NCI-H1092 treated with DMSO at 0.1 percent for 48 hours (cell line): ENCODE results near the gene ANKLE2.
A peak's percentile ranks its signal among the peaks of the same experiment; 100 is the strongest.
"Not testable (repeated sequence)": the region's sequence is repeated elsewhere in the genome, so short reads cannot be mapped to it uniquely, and the experiment has no call there.

ENCODE experiments used
- DNase-seq: peaks from one replicate; lab custom pipeline; 2025; lab: John Stamatoyannopoulos, UW

Gene ANKLE2

DNA sequence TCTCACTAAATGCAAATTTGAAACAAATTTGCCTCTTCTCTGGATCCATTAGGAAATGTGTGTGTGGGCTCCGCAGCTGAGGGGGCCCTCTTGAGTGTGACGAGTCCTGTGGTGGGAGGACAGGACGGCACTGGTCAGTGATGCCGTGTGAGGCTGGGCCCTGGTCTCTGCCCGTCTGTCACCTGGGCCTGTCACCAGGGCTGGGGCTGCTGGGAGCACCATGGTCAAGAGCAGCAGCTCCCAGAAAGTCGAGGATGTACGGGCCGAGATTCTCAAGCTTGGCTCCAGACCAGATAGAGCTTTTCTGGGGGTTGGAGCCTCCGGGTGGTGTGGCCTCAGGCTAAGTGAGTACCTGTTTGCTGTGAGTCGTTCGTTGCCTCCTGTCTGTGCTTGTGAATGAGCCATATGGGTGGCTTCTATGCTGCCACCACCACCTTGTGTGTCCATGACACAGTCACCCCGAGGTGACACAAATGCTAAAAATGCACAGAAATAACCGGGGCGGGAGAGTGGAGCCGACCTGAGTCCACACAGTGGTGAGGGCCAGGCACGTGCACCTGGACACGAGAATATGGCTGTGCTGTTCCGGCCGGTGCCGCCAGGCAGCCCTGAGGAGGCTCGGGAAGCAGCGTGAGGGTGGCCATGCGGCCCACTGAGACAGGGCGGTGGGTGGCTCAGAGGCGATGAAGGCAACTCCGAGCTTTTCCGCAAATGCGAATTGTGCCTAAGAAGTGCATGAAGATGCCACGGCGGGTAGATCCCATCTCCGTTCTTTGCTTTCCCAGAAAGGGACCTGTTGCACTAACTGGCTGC is 42.3 kb downstream of the ANKLE2 start:
- DNase-seq: no peak

DNA sequence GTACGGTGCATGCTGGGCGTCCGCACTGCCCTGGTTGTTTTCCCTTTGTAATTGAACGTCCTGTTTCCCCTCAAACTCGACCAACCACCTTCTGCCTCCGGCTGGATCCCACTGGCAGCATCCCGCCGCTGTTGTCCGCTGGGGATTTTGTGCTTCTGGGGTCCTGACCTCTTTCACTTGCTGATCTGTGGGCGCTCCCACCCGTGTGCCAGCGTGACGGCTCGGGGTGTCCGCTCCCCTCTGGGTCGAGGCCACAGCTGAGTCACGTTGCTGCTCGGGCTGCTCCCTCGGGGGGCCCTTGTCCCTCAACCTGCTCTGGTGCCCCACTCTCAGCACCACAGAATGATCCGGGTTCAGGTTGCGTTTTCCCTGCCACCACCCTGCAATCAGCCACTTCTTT is 43.0 kb downstream of the ANKLE2 start:
- DNase-seq: no peak

DNA sequence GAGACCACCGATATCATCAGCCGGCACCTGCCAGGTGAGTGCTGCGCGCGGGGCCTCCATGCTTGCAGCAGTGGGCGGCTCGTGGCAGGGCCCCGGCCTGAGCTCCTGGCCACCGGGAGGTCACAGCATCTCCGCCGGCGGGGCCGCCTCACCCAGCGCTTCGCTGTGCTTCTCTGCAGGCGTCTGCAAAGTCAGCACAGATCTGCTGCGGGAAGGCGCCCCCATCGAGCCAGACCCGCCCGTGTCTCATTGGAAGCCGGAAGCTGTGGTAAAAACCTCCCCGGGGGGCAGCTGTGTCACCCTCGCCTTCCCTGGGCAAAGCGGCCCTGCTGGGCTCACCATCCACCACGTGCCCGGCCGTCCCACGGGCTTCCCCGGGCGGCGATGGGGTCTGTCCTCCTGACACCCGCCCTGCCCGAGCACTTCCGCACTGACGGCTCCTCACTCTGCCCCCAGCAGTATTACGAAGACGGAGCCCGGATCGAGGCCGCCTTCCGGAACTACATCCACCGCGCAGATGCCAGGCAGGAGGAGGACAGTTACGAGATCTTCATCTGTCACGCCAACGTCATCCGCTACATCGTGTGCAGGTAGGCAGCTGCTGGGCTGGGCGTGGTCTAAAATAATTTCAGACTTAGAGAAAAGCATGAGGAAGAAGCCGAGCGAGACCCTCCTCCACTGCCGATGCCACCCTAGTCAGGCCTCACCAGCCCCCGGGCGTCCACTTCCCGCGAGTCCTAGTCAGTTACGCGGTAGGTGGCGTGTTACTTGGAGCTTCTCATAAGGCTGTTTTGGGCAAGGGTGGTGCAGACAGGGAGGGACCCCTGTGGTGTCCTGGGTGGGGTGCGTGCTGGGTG is 43.9 kb downstream of the ANKLE2 start:
- no peak for DNase-seq

DNA sequence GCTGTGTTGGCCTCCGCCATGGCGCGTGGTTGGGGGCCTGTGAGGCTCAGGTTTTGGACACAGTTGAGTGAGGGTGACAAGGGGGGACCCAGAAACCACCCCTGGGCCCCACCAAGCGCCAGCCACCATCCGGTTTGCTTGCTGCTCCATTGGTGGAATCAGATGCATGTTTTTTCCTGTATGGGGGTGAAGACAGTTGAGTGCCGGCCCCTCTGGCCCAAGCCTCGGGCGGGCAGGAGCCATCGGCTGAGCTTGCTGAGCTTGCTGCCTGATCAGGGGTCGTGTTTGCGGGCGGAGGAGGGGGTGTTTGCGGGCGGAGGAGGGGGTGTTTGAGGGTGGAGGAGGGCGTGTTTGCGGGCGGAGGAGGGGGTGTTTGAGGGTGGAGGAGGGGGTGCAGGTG is 44.6 kb downstream of the ANKLE2 start:
- no peak for DNase-seq

DNA sequence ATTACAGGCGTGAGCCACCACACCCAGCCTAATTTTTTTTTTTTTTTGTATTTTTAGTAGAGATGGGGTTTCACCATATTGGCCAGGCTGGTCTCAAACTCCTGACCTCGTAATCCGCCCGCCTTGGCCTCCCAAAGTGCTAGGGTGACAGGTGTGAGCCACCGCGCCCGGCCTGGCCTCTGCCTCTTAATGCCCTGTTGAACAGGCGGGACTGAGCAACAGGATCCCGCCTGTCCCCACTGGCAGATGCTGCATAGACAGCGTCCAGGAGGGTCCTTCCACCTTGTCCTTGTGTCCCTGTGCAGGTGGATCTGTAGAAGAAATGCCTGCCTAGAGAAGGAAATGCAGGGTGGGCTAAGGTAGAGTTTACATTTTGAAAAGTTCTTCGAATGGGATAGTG is 45.3 kb downstream of the ANKLE2 start:
- DNase-seq: no peak

DNA sequence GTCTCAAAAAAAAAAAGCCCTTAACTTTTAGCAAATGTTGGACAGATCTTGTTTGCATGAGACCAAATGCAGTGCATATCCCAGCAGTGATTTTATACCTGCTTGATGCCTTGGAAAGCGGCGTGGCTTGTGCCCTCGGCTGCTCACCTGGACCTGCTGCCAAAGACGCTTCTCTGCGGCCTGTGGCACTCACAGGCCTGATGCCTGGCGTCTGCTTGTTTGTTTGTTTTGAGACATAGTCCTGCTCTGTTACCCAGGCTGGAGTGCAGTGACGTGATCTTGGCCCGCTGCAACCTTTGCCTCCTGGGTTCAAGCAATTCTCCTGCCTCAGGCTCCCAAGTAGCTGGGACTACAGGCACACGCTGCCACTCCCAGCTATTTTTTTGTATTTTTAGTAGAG is 45.8 kb downstream of the ANKLE2 start:
- DNase-seq: no peak

DNA sequence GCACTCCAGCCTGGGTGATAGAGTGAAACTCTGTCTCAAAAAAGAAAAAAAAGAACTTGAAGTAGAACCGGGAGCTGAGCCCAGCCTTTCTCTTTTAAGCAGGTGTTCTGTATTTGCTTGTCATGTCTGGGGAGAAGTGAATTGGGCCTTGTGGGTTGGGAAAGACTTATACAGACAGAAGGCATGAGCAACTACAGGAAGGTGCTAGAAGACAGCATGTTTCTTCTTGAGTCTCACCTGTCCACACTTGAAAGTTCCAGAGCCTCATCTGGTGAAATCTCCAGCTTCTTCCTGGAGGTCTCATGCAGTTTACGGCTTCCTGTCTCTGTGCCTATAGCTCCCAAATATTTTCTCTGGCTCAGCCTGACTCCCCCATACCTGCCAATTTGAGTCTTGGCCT is 48.5 kb downstream of the ANKLE2 start:
- DNase-seq: no peak

DNA sequence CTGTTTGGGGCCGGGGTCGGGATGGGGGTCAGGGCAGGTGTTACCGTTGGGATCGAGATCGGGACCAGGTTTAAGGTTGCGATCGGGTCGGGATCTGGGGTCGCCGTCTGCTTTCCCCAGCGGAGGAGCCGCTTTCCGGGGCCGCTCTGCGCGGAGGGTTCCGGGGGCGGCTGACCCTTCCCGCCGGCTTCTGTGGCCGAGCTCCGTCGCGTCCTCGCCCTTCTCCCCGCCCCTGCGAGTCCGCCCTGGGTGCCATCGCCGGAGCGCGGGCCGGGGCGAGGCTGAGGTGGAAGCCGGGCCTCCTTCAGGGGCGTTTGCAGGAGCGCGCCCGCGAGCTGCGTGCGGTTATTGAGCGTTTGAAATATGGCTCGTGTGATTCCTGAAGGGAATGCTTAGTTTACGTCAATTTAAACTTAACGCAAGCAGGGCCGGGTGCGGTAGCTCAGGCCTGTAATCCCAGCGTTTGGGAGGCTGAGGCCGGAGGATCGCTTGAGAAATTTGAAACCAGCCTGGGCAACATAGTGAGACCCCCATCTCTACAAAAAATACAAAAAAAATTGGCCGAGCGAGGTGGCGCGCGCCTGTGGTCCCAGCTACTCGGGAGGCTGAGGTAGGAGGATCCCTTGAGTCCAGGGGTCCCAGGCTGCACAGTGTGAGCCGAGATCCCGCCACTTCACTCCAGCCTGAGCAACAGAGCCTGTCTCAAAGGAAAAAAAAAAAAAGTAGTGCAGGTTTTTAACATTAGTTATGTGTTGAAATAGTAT is 50.4 kb downstream of the ANKLE2 start:
- no peak for DNase-seq

DNA sequence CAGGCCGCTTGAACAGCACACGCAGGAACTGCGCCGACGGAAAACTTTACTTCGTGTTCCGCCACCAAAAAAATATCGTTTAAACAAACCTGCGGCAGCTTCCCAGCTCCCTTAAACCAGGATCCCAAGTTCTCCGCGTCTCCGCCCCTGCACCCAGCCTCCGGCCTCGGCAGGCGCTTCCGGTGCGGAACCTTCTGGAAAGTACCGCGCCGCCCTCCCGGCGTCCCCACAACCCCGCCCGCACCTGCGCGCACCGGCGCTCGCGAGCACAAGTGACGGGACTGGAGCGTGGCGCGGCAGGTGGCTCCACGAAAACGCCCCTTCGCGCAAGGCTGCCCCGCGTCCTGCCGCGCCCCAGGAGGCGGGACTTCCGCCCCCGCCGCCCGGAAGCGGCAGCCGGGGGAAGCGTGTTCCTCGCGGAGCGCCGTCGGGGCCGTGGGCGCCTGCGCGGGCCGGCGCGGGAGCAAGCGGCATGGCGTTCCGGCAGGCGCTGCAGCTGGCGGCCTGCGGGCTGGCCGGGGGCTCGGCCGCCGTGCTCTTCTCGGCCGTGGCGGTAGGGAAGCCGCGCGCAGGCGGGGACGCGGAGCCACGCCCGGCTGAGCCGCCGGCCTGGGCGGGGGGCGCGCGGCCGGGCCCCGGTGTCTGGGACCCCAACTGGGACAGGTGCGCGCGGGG is 51.1 kb downstream of the ANKLE2 start, which contains the start of gene PGAM5:
TSS of gene PGAM5 (plus strand) at position 438 of the 675 bp plus-strand sequence. CDS start at position 473, 35 bp downstream.
- DNase-seq: peak; percentile 83

DNA sequence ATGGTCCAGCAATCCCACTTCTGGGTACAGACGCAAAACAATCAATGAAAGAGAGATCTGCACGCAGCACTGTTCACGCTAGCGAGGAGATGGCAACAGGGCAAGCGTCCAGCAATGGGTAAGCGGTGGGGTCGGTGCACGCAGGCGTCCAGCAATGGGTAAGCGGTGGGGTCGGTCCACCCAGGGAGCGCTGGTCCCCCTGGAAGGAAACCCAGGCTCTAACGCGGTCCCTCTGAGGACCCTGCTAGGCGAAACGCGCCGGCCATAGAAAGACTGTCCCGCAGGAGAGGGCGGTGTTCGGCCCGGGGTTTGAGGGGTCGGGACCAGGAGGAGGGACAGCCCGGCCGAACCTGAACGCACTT is 51.6 kb downstream of the ANKLE2 start:
- peak; percentile 22 for DNase-seq

DNA sequence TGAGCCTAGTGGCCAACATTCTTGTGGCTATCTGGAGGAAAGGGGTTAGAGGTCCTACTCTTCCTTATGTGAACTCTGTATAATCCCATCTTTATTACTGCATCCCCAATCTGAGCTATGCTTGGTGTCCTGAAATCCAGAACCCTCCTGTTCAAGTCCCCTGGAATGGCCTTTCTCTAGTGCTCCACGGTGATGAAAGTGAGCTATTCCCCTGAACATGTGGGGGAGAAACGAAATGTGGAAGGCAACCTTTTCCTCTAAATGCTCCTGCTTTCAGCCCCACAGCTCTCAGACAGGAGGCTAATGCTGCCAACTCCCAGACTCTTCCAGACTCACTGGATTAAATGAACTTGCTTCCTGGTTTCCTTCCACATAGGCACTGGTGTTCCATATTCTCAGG is 53.5 kb downstream of the ANKLE2 start:
- DNase-seq: no peak

DNA sequence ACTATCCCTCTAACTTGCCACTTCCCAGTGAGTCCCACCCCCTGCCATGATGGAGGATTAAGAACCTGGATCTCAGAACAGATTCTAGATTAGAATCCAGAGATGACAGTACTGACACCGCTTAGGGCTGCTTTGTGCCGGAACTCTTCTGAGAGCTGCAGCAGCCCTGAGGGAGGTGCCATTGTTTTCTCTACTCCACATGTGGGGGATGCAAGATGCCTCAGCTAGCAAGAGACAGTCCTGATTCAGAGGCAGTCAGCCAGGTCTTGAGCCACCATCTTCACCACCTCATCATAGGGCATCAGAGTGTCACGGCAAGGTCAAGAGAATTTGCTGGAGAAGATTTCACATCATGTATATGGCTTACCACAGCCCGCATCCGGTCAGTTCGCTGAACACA is 54.4 kb downstream of the ANKLE2 start:
- DNase-seq: no peak

DNA sequence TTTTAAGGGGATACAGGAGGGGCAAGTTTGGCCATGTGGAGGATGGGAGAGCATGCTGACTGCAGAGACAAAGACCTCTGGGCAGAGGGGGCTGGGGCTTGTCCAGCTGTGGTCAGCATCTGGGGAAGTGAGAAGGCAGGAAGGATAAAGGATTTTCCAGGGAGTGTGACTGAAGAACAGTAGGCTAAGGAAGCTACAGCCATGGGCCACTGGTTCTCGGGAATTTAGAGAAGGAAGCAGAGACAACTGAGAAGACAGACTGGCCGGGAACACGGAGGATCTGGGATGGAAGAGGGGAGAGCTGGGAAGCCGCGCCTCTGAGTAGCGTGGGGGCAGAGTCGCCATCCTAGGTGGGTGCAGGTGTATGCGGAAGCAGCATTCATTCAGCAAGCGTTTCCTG is 58.0 kb downstream of the ANKLE2 start:
- no peak for DNase-seq

DNA sequence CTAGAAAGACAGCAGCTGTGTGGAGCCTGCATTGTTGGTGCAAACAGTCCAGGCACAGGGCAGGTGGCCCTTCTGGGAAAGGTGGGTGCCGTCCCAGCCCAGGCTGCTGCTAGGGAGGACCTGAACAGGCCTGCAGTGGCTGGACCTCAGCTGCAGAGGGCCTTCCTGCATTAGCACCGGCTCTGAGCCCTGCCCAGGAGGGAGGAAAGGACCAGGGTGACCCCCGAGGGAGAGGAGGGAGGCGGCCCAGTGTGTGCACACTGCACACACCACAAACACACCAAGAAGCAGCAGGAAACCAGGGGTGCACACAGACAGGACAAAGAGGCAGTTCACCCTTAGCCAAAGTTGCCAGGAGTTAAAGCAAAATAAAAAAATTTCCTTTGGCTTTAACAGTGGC is 59.0 kb downstream of the ANKLE2 start:
- DNase-seq: no peak

DNA sequence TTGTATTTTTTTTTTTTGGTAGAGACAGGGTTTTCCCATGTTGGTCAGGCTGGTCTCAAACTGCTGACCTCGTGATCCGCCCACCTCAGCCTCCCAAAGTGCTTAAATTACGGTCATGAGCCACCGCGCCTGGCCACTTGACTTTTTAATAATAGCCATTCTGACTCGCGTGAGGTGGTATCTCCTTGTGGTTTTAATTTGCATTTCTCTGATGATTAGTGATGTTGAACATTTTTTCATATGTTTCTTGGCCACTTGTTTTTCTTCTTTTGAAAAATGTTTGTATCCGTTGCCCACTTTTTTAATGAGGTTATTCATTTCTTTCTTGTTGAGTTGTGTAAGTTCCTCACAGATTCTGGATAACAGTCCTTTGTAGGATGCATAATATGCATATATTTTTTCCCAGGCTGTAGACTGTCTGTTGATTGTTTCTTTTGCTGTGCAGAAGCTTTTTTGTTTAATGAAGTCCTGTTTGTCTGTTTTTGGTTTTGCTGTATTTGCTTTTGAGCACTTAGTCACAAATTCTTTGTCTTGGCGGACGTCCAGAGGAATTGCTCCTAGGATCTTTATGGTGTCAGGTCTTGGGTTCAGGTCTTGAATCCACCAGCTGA is 61.3 kb downstream of the ANKLE2 start:
- DNase-seq: no peak

DNA sequence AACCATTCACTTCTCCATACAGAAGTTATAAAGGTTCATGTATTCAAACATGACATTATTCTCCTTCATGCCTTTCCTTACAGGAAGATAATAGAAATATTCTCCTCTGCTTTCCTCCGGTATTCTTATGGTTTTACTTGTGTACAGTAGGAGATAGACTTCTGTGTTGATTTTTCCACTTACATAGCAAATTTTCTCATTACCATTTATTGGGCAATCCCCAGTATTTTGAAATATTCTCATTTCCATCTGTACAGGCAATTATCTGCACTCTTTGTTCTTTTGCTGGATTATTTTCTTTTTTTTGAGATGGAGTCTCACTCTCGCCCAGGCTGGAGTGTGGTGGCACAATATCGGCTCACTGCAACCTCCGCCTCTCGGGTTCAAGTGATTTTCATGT is 63.3 kb downstream of the ANKLE2 start:
- no peak for DNase-seq

DNA sequence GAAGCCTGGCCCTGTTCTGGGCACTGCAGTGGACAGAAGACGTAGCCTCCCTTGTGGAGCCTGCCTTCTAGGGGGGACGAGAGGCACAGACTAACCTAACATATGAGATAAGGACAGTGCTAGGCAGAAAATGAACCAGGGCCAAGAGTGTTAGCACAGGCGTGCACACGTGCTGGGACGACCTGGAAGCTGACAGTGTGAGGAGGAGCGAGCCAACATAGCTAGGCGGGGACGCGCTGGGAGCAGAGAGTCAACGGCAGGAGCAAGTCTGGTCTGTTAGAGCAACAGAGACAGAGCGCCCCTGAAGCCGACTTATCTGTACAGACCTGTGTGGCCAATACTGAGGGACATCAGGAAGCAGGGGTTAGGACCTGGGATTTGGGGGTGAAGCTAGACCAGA is 66.2 kb downstream of the ANKLE2 start:
- no peak for DNase-seq

DNA sequence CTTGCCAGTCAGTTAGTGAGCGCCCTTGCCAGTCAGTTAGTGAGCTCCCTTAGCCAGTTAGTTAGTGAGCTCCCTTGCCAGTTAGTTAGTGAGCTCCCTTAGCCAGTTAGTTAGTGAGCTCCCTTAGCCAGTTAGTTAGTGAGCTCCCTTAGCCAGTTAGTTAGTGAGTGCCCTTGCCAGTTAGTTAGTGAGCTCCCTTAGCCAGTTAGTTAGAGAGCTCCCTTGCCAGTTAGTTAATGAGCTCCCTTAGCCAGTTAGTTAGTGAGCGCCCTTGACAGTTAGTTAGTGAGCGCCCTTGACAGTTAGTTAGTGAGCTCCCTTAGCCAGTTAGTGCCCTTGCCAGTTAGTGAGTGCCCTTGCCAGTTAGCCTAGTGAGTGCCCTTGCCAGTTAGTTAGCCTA is 66.7 kb downstream of the ANKLE2 start:
- DNase-seq: not testable (repeated sequence)

DNA sequence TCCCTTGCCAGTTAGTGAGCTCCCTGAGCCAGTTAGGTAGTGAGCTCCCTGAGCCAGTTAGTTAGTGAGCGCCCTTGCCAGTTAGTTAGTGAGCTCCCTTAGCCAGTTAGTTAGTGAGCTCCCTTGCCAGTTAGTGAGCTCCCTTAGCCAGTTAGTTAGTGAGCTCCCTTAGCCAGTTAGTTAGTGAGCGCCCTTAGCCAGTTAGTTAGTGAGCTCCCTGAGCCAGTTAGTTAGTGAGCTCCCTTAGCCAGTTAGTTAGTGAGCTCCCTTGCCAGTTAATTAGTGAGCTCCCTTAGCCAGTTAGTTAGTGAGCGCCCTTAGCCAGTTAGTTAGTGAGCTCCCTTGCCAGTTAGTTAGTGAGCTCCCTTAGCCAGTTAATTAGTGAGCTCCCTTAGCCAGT is 69.6 kb downstream of the ANKLE2 start:
- DNase-seq: not testable (repeated sequence)

DNA sequence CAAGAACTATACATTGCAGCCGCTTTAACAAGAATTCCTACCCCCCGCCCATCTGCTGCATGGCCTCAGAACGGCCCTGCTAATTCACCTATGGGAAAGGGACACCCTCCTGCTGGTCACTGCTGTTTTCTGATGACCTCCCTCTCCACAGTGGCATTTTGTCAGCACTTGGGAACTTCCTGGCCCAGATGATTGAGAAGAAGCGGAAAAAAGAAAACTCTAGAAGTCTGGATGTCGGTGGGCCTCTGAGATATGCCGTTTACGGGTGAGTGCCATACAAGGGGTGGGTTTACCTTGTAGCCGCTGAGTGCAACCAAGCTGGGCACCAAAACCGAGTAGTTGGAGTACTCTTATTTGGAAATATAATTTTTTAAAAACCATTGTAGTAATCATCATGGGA is 71.5 kb downstream of the ANKLE2 start:
- no peak for DNase-seq

DNA sequence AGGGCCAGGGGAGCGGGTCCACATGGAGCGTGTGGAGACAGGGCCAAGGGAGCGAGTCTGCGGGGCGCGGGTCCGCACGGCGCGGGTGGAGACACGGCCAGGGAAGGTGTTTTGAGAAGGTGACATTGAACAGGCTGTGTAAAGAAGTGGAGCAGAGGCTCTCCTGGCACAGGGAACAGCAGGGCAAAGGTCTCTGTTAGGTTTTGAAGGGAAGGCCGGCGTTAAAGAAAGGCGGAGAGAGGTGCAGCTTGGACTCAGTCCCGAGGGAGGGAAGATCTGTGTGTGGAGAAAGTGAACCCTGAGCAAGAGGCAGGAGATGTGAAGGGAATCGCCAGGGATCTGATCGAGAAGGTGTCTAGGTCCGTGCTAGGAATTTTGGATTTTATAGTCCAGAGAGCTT is 72.4 kb downstream of the ANKLE2 start:
- no peak for DNase-seq
